GM12878 (cell line): Measurements from ENCODE around the gene ME3.

Source experiments
- MAX ChIP-seq: IDR thresholded peaks from 2 replicates; pipeline ENCODE4 v1.6.1; 2012; ENCODE audit warnings: low read depth, low read length, improper control_type of control experiment
- TF ChIP-seq, protein P1 (sequence below), 3 experiments: IDR thresholded peaks in 2 of 3; conservative IDR thresholded peaks in 1 of 3; 2 replicates each; pipeline ENCODE4 v1.5.1; 2011; ENCODE audit warnings: low read depth in 3 of 3, low read length in 3 of 3, mild to moderate bottlenecking in 3 of 3, control low read depth in 2 of 3, moderate library complexity in 2 of 3, inconsistent platforms in 1 of 3, mixed read lengths in 1 of 3; ENCODE audit not compliant: control insufficient read depth in 2 of 3, insufficient read depth in 1 of 3; ENCODE audit errors: extremely low read depth in 1 of 3

GRCh38 chr11:86710936-86711335 lies 38.5 kb upstream of the ME3 start:
- TF ChIP-seq MAX, result no peak
- TF ChIP-seq, protein P1, sequence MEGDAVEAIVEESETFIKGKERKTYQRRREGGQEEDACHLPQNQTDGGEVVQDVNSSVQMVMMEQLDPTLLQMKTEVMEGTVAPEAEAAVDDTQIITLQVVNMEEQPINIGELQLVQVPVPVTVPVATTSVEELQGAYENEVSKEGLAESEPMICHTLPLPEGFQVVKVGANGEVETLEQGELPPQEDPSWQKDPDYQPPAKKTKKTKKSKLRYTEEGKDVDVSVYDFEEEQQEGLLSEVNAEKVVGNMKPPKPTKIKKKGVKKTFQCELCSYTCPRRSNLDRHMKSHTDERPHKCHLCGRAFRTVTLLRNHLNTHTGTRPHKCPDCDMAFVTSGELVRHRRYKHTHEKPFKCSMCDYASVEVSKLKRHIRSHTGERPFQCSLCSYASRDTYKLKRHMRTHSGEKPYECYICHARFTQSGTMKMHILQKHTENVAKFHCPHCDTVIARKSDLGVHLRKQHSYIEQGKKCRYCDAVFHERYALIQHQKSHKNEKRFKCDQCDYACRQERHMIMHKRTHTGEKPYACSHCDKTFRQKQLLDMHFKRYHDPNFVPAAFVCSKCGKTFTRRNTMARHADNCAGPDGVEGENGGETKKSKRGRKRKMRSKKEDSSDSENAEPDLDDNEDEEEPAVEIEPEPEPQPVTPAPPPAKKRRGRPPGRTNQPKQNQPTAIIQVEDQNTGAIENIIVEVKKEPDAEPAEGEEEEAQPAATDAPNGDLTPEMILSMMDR (IDR thresholded peaks at IDR 0.05 in 2 of 3, conservative IDR thresholded peaks at IDR 0.05 in 1 of 3; ENCODE audit: control insufficient read depth in 2 of 3, extremely low read depth in 1 of 3, insufficient read depth in 1 of 3, low read depth in 3 of 3, low read length in 3 of 3), result no peak
